ENCODE results near the gene MAMSTR.
"Not testable (repeated sequence)": the region's sequence is repeated elsewhere in the genome, so short reads cannot be mapped to it uniquely, and the experiment has no call there.

The MAMSTR gene

GRCh38 chr19:48718711-48719231 lies 754 bp downstream of the MAMSTR start:
- DNase-seq, result no peak

- DNase-seq, result not testable (repeated sequence)
These were observed 1.4 kb downstream of the MAMSTR start for GRCh38 chr19:48718106-48718505.

DNA sequence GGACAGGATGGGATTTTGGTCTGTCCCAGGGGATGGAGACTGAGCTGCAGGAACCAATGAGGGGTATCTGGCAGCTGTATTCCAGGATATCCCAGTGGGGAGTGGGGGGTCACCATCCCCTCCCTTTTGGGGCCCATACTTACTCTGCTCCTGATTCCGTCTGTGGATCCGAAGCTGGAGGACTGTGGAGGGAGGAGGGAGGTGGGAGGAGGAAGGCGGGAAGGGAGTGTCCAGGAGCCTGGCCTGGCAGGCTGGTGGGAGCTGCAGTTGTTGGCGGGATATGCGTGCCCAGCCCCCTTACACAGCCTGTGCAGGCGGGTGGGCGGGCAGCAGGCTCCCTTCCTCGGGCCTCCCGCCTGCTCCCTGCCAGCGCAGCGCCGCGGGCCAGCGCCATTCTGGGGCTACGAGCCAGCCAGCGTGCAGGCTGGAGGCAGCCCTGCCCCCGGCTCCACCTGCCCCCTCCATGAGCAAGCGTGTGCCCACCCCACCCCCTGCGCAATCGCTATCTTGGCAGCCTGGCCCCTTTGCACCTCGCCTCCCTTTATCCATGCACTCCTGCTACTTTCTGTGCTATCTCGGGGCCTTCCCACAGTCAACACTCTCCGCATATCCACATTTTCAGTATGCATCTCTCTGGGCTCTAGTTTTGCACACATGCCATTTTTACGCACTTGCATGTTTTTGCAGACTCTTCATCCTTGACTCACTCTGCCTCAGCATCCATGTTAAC lies 2.8 kb downstream of the MAMSTR start:
- DNase-seq, result peak; percentile 50

DNA sequence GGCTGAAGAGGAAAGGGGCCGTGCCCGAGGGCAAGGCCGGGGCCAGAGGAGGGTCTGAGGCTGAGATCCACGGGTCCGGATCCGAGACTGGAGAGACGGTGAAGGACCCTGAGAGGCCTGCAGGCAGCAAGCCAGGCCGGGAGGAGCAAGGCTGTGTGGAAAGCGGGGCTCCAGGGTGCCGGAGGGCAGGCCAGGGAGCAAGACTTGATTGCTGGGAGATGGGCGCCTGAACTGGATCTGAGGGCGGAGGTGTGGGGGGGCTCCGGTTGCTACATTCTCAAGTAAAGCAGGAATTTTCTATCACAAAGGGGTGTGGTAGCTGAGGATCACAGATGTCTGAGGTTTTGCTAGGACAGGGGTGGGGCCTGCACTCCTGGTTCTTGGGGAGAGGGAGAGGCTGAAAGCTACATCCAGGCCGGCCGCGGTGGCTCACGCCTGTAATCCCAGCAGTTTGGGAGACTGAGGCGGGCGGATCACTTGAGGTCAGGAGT lies 3.8 kb downstream of the MAMSTR start:
- DNase-seq, result no peak

- no peak for DNase-seq
These were observed 4.5 kb downstream of the MAMSTR start for GRCh38 chr19:48714759-48715675.

DNA sequence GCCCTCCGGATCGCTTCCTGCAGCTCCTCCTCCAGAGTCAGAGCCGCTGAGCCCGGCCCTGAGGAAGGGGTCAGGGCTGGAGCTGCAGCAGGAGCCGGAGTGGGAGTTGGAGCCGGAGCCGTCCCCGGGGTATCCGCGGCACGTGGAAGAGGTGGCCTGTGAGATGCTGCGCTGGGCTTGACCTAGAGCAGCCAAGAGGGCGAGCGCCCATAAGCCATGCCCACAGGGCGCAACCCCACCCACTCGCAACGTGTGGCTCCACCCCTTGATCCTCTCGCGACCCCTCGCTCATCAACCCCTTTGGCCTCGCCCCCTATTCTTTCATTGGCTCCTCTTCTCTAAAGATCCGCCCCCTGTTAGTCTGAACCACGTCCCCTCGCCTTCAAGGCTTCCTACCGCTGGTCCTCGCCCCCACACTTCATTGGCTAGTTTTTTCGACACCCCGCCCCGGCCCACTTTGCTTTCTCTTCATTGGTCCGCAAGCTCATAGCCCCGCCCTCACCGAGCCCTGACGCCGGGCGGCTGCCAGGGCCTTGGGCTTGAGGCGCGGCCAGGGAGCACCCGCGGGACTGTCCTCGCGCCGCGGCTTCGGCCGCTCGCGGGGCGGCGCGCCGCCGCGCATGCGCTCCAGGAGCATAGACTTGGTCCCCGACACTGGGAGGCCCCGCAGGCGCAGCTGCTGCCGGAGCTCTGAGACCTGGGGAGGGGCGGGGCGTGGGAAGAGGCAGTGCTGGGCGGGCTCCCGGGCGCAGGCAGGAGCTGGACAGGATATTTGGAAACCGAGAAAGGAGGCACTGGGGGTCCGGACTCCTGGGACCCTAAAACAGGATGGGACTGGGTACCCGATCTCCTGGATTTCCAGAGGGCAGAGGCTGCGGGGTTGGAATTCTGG lies 5.4 kb downstream of the MAMSTR start:
- DNase-seq, result peak; percentile 100

DNA sequence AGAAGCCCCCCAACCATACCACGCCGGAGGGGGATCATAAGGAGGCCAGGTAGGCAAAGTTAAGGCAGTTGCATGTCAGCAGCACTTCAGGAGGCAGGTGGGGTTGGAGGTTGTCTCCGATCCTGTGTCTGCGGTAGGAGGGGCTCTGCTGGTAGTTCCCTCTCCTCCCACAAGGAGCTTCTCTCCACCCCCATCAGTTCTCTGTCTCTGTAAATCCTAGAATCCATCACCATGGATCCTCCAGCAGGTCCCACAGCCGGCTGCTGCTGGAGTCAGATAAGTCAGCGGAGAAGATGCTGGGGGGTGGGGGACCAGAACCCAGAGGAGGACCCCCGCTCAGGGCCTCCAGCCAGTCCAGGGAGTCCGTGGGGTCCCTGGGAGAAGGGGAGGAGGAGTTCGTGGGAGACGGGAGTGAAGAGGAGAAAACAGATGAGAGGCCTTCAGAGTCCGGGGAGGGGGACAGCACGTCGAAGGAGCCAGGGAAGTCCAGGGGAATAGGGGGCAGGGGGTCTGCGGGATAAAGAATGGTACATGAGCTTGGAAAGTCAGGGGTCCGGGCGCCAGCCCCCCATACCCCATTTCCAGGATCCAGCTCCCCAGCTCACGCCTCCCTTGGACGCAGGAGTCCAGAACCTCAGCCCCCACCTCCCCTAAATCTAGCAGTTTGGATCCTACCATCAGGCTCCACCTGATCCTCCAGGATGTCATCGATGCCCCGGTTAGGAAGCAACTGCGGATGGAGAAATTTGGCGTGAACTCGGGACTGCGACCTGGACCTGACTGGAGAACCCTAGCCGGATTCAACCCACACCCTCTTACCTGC lies 6.3 kb downstream of the MAMSTR start:
- DNase-seq, result no peak

GRCh38 chr19:48711106-48711662 lies 8.3 kb downstream of the MAMSTR start:
- no peak for DNase-seq

DNA sequence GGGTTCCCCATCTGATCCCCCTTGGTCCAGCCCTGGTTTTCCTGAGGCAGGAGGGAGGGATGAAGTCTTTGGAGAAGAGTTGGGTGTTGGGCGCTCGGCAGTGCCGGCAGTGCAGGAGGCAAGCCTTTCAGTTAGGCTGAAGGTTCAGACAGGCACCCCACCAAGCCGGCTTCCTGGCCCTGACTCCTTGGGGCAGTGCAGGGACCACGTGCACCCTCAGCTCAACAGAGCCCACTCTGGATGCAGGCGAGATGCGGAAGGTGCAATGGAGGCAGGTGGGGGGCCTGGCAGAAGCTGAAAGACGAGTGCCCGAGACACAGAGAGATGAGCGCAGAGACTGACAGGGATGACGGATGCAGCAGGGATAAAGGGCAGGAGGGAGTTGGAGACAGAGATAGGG lies 11.1 kb downstream of the MAMSTR start:
- no peak for DNase-seq

GRCh38 chr19:48705431-48705830 lies 14.1 kb downstream of the MAMSTR start:
- DNase-seq, result no peak

GRCh38 chr19:48703316-48703715 lies 16.2 kb downstream of the MAMSTR start:
- no peak for DNase-seq

GRCh38 chr19:48702701-48703100 lies 16.8 kb downstream of the MAMSTR start:
- DNase-seq, result no peak

- DNase-seq, result no peak
These were observed 21.5 kb downstream of the MAMSTR start for GRCh38 chr19:48698046-48698445.

GRCh38 chr19:48696353-48697010 lies 23.0 kb downstream of the MAMSTR start:
- DNase-seq, result peak; percentile 4

DNA sequence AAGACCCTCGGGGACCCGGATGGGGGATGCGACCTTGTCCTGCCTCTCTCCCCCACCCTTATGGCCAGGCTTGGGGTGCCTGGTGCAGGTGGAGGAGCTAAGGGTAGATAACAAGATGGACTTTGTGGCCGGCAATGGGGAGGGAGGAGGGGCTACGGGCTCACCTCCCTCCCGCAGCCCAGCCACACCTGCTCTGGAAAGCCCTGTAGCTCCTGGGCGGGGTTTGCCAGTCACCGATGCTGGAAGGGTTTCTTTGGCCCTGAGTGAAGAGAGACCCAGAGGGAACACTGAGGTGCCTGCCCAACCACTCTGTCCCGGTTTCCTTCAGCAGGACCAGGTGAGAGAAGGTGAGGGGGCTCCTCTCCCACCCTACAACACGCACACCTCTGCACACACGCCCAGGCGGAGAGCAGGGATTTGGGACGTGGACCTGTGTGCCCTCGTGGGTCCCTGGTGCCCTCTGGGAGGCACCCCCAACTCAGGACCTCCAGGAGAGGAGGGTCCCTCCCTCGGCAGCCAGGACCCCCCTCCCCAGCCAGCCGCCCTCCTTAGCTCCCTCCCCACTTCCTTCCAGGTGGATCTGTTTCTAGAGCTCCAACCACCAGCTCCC lies 23.7 kb downstream of the MAMSTR start, which contains the start of gene FUT2:
TSS of gene FUT2 (plus strand) at position 229 of the 610 bp plus-strand sequence. CDS start 6,986 bp downstream, outside the sequence.
- peak; percentile 57 for DNase-seq

DNA sequence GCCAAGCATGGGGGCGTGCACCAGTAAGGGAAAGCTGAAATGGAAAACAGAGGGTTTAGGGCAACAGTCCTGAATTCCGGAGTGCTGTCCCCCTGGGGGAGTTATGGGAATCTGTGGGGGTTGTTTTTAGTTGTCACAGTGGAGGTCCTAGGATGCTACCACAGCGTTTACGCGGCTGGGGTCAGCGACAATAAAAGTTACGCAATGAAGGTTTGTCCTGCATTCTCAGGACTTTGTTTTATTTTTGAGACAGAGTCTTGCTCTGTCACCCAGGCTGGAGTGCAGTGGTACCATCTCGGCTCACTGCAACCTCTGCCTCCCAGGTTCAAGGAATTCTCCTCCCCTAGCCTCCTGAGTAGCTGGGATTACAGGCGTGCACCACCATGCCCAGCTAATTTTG lies 25.9 kb downstream of the MAMSTR start:
- not testable (repeated sequence) for DNase-seq

GRCh38 chr19:48689449-48689848 lies 30.1 kb downstream of the MAMSTR start:
- DNase-seq, result no peak

DNA sequence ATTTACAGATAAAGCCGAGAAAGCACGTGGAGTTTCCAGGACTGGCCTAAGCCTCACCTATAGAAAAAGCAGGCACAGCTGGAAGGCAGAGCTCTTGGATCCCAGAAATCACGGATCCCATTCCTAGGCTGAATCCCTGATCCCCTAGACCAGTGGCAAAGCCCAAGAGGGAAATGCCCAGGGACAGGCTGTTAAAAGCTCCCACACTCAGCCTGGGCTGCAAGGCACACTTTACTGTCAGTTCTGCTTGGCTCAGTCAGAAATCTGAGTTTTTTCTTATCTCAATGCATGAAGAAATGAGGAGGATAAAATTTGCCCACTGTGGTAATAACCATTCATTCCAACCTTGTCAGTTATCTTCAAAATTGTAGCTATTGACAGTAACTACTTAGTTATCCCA lies 31.7 kb downstream of the MAMSTR start:
- no peak for DNase-seq

DNA sequence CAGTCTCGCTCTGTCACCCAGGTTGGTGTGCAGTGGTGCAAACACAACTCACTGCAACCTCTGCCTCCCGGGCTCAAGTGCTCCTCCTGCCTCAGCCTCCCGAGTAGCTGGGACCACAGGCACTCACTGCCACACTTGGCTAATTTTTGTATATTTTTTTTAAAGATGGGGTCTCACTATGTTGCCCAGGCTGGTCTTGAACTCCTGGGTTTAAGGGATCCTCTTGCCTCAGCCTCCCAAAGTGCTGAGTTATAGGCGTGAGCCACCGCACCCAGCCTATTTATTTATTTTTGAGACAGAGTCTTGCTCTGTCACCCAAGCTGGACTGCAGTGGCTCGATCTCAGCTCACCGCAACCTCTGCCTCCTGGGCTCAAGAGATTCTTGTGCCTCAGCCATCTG lies 32.9 kb downstream of the MAMSTR start:
- not testable (repeated sequence) for DNase-seq

- no peak for DNase-seq
These were observed 33.4 kb downstream of the MAMSTR start for GRCh38 chr19:48686088-48686487.

Data from COR-L47 (cell line).